B cell (primary cell): ENCODE data around the gene B3GAT3.

Source experiments
- CTCF ChIP-seq: fragments of 200-600 bp; IDR thresholded peaks from one replicate; pipeline ENCODE4 v1.8.0; 2022; ENCODE audit warnings: antibody characterized with exemption, mild to moderate bottlenecking
- EZH2 ChIP-seq: IDR thresholded peaks from 2 replicates; pipeline ENCODE4 v1.6.1; 2012; ENCODE audit warnings: borderline replicate concordance, low read depth, mild to moderate bottlenecking, moderate library complexity, low read length; ENCODE audit not compliant: insufficient read depth, poor library complexity, severe bottlenecking

DNA sequence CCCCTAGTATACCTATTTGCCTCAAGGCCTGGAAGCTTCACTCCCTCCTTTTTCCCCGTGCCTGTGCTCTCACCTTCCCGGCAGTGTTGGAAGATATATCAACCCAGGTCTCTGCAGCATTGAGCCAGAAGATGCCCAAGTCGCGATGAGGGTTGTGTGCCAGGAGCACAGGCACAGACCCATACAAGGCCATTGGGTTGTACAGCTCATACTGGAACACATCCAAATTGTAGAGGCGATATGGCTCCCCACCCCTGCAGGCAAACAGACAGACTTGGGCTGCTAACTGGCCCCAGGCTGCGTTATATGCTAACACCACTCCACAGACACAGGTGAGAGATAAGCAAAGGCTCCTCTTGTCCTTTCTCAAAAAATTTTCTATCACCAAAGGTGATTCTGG is 10.7 kb upstream of the B3GAT3 start:
- no peak for TF ChIP-seq CTCF
- TF ChIP-seq EZH2 = no peak
